Measurements from ENCODE around the gene WNT3.

- TF ChIP-seq CTCF (IDR thresholded peaks at IDR 0.05) (no peak), POLR2A (IDR thresholded peaks at IDR 0.05) (no peak)
Observed at GRCh38 chr17:46796084-46796483, 22.4 kb downstream of the WNT3 start.
